Osteoblast (primary cell): ENCODE data around the gene RANBP3L. TPM values are rescaled to one million over a fixed set of nuclear protein-coding genes. Genes with fewer than 3 reads are reported as not detected.

Source experiments
- DNase-seq: peaks from one replicate; pipeline ENCODE4 v3.0.0; 2011; ENCODE audit warnings: low spot score, mixed read lengths; ENCODE audit not compliant: insufficient read length; ENCODE audit errors: missing footprints
- H2AFZ ChIP-seq: 2 replicates; pipeline ENCODE4 v1.6.0; 2011; ENCODE audit warnings: mild to moderate bottlenecking, low read length
- H3K27ac ChIP-seq: 2 replicates; pipeline ENCODE4 v1.5.1; 2011; ENCODE audit warnings: mild to moderate bottlenecking, low read depth, low read length, moderate library complexity
- H3K27me3 ChIP-seq: 2 replicates; pipeline ENCODE4 v1.6.0; 2012; ENCODE audit warnings: mild to moderate bottlenecking, control low read depth, inconsistent platforms, low read length, moderate library complexity; ENCODE audit not compliant: insufficient read depth
- H3K36me3 ChIP-seq: 2 replicates; pipeline ENCODE4 v1.5.1; 2011; ENCODE audit warnings: mild to moderate bottlenecking, low read length, control low read depth, moderate library complexity; ENCODE audit not compliant: insufficient read depth
- H3K4me1 ChIP-seq: 2 replicates; pipeline ENCODE4 v1.5.1; 2011; ENCODE audit warnings: mild to moderate bottlenecking, low read length, control low read depth, moderate library complexity; ENCODE audit not compliant: insufficient read depth
- H3K4me2 ChIP-seq: 2 replicates; pipeline ENCODE4 v1.6.0; 2011; ENCODE audit warnings: mild to moderate bottlenecking, low read length; ENCODE audit not compliant: insufficient read depth
- H3K4me3 ChIP-seq: fragments of 200-600 bp; sonication (generic); 3 replicates; pipeline ENCODE4 v1.5.1; 2012; ENCODE audit warnings: mild to moderate bottlenecking, low read length, inconsistent platforms; ENCODE audit not compliant: insufficient read depth
- H3K79me2 ChIP-seq: 2 replicates; pipeline ENCODE4 v1.6.0; 2012; ENCODE audit warnings: mild to moderate bottlenecking, low read length, control low read depth, inconsistent platforms; ENCODE audit not compliant: insufficient read depth
- H3K9me3 ChIP-seq: 2 replicates; pipeline ENCODE4 v1.5.1; 2011; ENCODE audit warnings: low read depth, low read length, control low read depth
- H4K20me1 ChIP-seq: 2 replicates; pipeline ENCODE4 v1.6.0; 2012; ENCODE audit warnings: mild to moderate bottlenecking, low read length, control low read depth; ENCODE audit not compliant: insufficient read depth
- total RNA-seq: library from RNA; depleted of rRNA; stranded (reverse); fragments of >200 nt; gene quantifications from 2 replicates; pipeline ENCODE4 v1.2.3, GENCODE V29; 2012
- TF ChIP-seq, protein P1 (sequence below): IDR thresholded peaks from 2 replicates; pipeline ENCODE4 v1.5.1; 2011; ENCODE audit warnings: mild to moderate bottlenecking, low read depth, low read length, moderate library complexity; ENCODE audit errors: extremely low read depth

RANBP3L gene
- total RNA-seq, 1 donor, result 1.8 TPM

DNA sequence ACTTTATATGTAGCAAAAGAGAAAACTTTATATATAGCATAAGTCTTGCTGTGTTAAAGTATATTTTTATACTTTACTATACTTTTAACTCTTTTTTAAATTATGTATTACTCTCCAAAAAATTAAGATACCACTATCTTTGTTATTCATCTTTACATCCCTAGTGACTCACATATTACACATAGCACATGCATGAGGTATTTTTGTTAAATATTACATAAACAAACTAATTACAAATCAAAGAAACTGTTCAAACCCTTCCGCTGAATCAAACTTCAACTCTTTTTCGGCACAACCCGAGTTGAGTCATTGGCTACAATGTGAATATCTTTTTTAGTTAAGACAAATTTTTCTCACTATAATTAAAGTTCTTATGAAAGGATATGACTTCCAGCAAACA lies 92.0 kb downstream of the RANBP3L start:
- Histone ChIP-seq H3K4me2 (peak overlapping the region; percentile 16), H3K4me1 (peaks cover 11% of the 10 kb centered on the region), H3K9me3 (no peaks in the 10 kb centered on the region), H2AFZ (no peak overlapping the region), H4K20me1 (no peaks in the 10 kb centered on the region), H3K27ac (no peak overlapping the region), H3K4me3 (no peak overlapping the region), H3K36me3 (peaks cover 21% of the 10 kb centered on the region), H3K79me2 (no peaks in the 10 kb centered on the region), H3K27me3 (no peaks in the 10 kb centered on the region)
- no peak for DNase-seq
- TF ChIP-seq, protein P1, sequence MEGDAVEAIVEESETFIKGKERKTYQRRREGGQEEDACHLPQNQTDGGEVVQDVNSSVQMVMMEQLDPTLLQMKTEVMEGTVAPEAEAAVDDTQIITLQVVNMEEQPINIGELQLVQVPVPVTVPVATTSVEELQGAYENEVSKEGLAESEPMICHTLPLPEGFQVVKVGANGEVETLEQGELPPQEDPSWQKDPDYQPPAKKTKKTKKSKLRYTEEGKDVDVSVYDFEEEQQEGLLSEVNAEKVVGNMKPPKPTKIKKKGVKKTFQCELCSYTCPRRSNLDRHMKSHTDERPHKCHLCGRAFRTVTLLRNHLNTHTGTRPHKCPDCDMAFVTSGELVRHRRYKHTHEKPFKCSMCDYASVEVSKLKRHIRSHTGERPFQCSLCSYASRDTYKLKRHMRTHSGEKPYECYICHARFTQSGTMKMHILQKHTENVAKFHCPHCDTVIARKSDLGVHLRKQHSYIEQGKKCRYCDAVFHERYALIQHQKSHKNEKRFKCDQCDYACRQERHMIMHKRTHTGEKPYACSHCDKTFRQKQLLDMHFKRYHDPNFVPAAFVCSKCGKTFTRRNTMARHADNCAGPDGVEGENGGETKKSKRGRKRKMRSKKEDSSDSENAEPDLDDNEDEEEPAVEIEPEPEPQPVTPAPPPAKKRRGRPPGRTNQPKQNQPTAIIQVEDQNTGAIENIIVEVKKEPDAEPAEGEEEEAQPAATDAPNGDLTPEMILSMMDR, result no peak

DNA sequence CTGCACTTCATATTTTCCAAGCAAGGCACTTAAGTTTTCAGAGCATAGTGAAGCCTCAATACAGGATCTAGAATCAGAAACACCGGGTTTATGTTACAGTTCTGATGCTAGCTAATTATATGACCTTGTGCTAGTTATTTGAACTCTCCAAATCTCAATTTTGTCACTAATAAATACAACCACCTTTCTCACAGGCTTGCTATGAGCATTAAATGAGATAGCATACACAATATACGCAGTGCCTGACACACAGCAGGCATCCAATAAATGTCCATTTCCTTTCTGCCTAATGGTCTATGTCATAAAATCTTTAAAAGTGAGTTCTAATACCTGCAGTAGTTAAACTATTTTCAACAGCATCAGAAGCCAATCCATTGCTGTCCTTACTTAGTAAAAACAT lies 92.9 kb downstream of the RANBP3L start:
- no peaks in the 10 kb centered on the region for H4K20me1 ChIP-seq
- peaks cover 19% of the 10 kb centered on the region for H3K36me3 ChIP-seq
- H3K4me1 ChIP-seq, result peaks cover 12% of the 10 kb centered on the region
- H3K27ac ChIP-seq, result no peak overlapping the region
- TF ChIP-seq, protein P1, result no peak
- no peak overlapping the region for H2AFZ ChIP-seq
- H3K4me2 ChIP-seq, result no peak overlapping the region
- no peak overlapping the region for H3K4me3 ChIP-seq
- no peaks in the 10 kb centered on the region for H3K79me2 ChIP-seq
- no peaks in the 10 kb centered on the region for H3K27me3 ChIP-seq
- no peak for DNase-seq
- no peaks in the 10 kb centered on the region for H3K9me3 ChIP-seq

DNA sequence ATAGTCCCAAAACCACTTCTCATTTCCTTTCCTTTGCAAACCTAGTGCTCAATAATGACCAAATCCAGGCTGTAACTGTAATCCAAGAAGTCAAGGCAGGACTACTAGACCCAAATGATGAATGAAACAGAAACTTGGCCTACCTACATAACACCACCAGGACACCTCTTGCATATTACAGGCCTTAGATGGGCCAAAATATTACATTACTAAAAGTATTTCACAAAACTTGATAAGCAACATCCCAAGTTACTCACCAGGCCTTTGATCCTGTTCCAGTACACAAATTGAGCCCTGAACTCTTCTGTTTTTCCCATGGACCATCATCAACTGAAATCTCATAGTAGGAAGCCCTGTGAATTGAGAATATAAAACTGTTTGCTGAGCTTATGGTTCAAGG lies 94.8 kb downstream of the RANBP3L start:
- Histone ChIP-seq H3K4me2 (no peak overlapping the region), H3K36me3 (peaks cover 14% of the 10 kb centered on the region), H2AFZ (no peak overlapping the region), H3K27ac (no peak overlapping the region), H3K79me2 (no peaks in the 10 kb centered on the region), H3K4me3 (no peak overlapping the region), H3K27me3 (no peaks in the 10 kb centered on the region), H3K9me3 (no peaks in the 10 kb centered on the region), H3K4me1 (peaks cover 29% of the 10 kb centered on the region), H4K20me1 (no peaks in the 10 kb centered on the region)
- no peak for DNase-seq
- TF ChIP-seq, protein P1, result no peak

DNA sequence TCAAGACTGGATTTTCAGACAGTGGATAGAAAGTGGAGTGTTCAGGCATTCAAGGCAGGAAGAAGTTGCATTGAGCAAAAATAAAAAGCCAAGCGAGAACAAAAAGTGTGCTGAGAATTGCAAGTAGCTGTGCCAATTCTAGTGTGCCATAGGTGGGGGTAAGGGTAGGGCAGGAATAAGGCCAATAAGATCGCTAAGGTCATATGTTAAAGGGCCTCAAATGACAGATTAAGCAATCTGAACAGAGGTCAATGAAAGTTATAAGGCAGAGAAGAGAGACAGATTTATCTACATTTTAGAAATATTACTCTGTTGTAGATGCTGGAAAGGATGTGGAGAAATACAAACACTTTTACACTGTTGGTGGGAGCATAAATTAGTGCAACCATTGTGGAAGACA lies 96.4 kb downstream of the RANBP3L start:
- no peaks in the 10 kb centered on the region for H3K27me3 ChIP-seq
- no peak for DNase-seq
- peaks cover 14% of the 10 kb centered on the region for H3K36me3 ChIP-seq
- TF ChIP-seq, protein P1, result no peak
- H2AFZ ChIP-seq, result no peak overlapping the region
- H3K4me1 ChIP-seq, result peaks cover 31% of the 10 kb centered on the region
- H3K79me2 ChIP-seq, result no peaks in the 10 kb centered on the region
- H3K4me2 ChIP-seq, result no peak overlapping the region
- no peak overlapping the region for H3K27ac ChIP-seq
- H3K9me3 ChIP-seq, result no peaks in the 10 kb centered on the region
- H4K20me1 ChIP-seq, result no peaks in the 10 kb centered on the region
- no peak overlapping the region for H3K4me3 ChIP-seq
